ENCODE data around the gene ZNF330. TPM values are rescaled to one million over a fixed set of nuclear protein-coding genes. Genes with fewer than 3 reads are reported as not detected.

The ZNF330 gene
- total RNA-seq, 1 experiment from 2014 or later: 18.9 TPM

- CTCF ChIA-PET: no interaction called here
Observed at GRCh38 chr4:141283152-141283551, 62.5 kb downstream of the ZNF330 start.

DNA sequence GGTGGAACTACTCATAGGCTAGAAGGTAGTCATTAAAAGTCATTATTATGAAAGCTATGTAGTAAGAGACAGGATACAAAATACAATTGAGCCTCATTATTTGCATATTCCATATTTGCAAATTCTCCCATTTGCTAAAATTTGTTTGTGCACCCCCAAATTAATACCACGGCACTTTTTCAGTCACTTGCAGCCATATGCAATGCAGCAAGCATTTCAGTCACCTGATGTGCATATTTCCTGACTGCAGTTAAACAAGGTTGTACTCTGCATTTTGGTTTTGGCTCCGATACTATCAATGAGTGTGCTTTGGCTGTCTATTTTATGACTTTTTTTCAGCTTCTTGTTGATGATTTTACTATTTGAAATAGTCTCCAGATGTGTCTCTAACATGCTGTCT, 62.9 kb downstream of the ZNF330 start:
- in situ Hi-C loops (cut with HindIII; ENCODE audit: low pct_unique_long_range_greater_than_20kb, low sequenced_read_pairs): no loop called here
- intact Hi-C loops (cut with micrococcal nuclease; ENCODE audit: unreplicated experiment): no loop called here
- Histone ChIP-seq H3K27ac (ENCODE audit: low read length) (no peak overlapping the region), H3K27me3 (ENCODE audit: control insufficient read depth, insufficient read depth, low read length) (no peaks in the 10 kb centered on the region), H3K36me3 (ENCODE audit: control insufficient read depth, insufficient read depth, low read length) (no peaks in the 10 kb centered on the region), H3K4me1 (ENCODE audit: control insufficient read depth, insufficient read depth, low read length) (no peaks in the 10 kb centered on the region), H3K9me3 (ENCODE audit: control insufficient read depth, insufficient read depth, low read depth, low read length) (no peaks in the 10 kb centered on the region), H3K4me3 (ENCODE audit: low read depth in 2 of 2, low read length in 2 of 2) (no peak overlapping the region)
- no peak for DNase-seq (ENCODE audit: low read depth, low spot score)
- ChIA-PET POLR2A (no interaction called here), CTCF (no interaction called here)
- ATAC-seq: no peak
- no TSS peak for BruUV-seq (replicated peaks)
- TF ChIP-seq, protein P1, sequence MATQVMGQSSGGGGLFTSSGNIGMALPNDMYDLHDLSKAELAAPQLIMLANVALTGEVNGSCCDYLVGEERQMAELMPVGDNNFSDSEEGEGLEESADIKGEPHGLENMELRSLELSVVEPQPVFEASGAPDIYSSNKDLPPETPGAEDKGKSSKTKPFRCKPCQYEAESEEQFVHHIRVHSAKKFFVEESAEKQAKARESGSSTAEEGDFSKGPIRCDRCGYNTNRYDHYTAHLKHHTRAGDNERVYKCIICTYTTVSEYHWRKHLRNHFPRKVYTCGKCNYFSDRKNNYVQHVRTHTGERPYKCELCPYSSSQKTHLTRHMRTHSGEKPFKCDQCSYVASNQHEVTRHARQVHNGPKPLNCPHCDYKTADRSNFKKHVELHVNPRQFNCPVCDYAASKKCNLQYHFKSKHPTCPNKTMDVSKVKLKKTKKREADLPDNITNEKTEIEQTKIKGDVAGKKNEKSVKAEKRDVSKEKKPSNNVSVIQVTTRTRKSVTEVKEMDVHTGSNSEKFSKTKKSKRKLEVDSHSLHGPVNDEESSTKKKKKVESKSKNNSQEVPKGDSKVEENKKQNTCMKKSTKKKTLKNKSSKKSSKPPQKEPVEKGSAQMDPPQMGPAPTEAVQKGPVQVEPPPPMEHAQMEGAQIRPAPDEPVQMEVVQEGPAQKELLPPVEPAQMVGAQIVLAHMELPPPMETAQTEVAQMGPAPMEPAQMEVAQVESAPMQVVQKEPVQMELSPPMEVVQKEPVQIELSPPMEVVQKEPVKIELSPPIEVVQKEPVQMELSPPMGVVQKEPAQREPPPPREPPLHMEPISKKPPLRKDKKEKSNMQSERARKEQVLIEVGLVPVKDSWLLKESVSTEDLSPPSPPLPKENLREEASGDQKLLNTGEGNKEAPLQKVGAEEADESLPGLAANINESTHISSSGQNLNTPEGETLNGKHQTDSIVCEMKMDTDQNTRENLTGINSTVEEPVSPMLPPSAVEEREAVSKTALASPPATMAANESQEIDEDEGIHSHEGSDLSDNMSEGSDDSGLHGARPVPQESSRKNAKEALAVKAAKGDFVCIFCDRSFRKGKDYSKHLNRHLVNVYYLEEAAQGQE (IDR thresholded peaks at IDR 0.05; ENCODE audit: insufficient read depth in 1 of 2, low read depth in 2 of 2, low read length in 1 of 2): no peak
- TF ChIP-seq POLR2AphosphoS5 (IDR thresholded peaks at IDR 0.05; ENCODE audit: low read depth, low read length) (no peak), TCF7L2 (IDR thresholded peaks at IDR 0.05; ENCODE audit: low read depth, low read length) (no peak), SIN3A (IDR thresholded peaks at IDR 0.05; ENCODE audit: borderline replicate concordance, insufficient read depth, low read depth, low read length) (no peak)
- TF ChIP-seq, protein P2, sequence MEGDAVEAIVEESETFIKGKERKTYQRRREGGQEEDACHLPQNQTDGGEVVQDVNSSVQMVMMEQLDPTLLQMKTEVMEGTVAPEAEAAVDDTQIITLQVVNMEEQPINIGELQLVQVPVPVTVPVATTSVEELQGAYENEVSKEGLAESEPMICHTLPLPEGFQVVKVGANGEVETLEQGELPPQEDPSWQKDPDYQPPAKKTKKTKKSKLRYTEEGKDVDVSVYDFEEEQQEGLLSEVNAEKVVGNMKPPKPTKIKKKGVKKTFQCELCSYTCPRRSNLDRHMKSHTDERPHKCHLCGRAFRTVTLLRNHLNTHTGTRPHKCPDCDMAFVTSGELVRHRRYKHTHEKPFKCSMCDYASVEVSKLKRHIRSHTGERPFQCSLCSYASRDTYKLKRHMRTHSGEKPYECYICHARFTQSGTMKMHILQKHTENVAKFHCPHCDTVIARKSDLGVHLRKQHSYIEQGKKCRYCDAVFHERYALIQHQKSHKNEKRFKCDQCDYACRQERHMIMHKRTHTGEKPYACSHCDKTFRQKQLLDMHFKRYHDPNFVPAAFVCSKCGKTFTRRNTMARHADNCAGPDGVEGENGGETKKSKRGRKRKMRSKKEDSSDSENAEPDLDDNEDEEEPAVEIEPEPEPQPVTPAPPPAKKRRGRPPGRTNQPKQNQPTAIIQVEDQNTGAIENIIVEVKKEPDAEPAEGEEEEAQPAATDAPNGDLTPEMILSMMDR (IDR thresholded peaks at IDR 0.05): no peak

More at GRCh38 chr4:141283152-141283551, 62.5 kb downstream of the ZNF330 start:
- POLR2A ChIA-PET: no interaction called here
- no peak for DNase-seq (ENCODE audit: low read depth, low spot score)
- Histone ChIP-seq H3K4me3 (ENCODE audit: low read depth in 2 of 2, low read length in 2 of 2) (no peak overlapping the region), H3K9me3 (ENCODE audit: control insufficient read depth, insufficient read depth, low read depth, low read length) (no peaks in the 10 kb centered on the region), H3K27ac (ENCODE audit: low read length) (no peak overlapping the region), H3K4me1 (ENCODE audit: control insufficient read depth, insufficient read depth, low read length) (no peaks in the 10 kb centered on the region), H3K36me3 (ENCODE audit: control insufficient read depth, insufficient read depth, low read length) (no peaks in the 10 kb centered on the region), H3K27me3 (ENCODE audit: control insufficient read depth, insufficient read depth, low read length) (no peaks in the 10 kb centered on the region)
- no peak for ATAC-seq
- intact Hi-C loops (cut with micrococcal nuclease; ENCODE audit: unreplicated experiment): no loop called here
- TF ChIP-seq TCF7L2 (IDR thresholded peaks at IDR 0.05; ENCODE audit: low read depth, low read length) (no peak), POLR2AphosphoS5 (IDR thresholded peaks at IDR 0.05; ENCODE audit: low read depth, low read length) (no peak)
- TF ChIP-seq, protein P1 (IDR thresholded peaks at IDR 0.05; ENCODE audit: insufficient read depth in 1 of 2, low read depth in 2 of 2, low read length in 1 of 2): no peak
- TF ChIP-seq, protein P2 (IDR thresholded peaks at IDR 0.05): no peak
- no TSS peak for BruUV-seq (replicated peaks)
- in situ Hi-C loops (cut with HindIII; ENCODE audit: low pct_unique_long_range_greater_than_20kb, low sequenced_read_pairs): no loop called here

Other genes starting within 250 kb of the ZNF330 start
- gene RNF150, start 87.4 kb upstream of the ZNF330 start, total RNA-seq (2021; ENCODE audit: unreplicated experiment): 1.3 TPM